ENCODE data around the gene ZNF581. TPM values are rescaled to one million over a fixed set of nuclear protein-coding genes. Genes with fewer than 3 reads are reported as not detected.

ZNF581 gene
- polyA plus RNA-seq, 1 of the 3 experiments (the other 2 are of a cell fraction), result 24.7 TPM

DNA sequence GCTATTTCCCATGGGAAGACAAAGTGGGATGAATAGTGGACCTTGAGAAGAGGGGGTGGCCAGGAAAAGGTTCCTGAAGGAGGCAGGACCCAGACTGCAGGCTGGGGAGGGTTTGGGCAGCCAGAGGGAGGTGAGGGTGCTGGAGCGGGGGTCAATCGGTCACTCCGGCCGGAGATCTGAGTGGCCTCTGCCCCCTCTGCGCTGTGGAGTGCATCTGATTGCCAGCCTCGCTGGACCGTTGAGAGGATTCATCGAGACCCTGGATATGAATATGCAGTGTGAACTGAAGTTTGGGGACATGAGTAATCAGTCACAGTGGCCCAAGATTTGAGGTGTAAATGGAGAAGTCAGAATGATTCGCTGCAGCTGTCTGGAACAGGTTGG lies 8.1 kb upstream of the ZNF581 start:
- Histone ChIP-seq H3K27me3 (ENCODE audit: insufficient read depth) (no peaks in the 10 kb centered on the region), H3F3A (replicated peaks; ENCODE audit: insufficient read depth) (peaks cover 29% of the 10 kb centered on the region), H3K79me2 (ENCODE audit: insufficient read depth) (peaks cover 54% of the 10 kb centered on the region), H3K4me2 (peak overlapping the region; percentile 97), H3K9me2 (no peaks in the 10 kb centered on the region), H2AFZ (ENCODE audit: low read depth) (no peak overlapping the region), H4K20me1 (ENCODE audit: insufficient read depth) (no peaks in the 10 kb centered on the region), H3K4me3 (ENCODE audit: low read depth in 2 of 2, low read length in 1 of 2) (peak overlapping the region; percentile 74 to 86), H3K27ac (ENCODE audit: low read depth in 2 of 2, low read length in 1 of 2) (peak overlapping the region; percentile 72 to 83), H3K36me3 (replicated peaks in 1 of 2; ENCODE audit: control insufficient read depth in 1 of 2, insufficient read depth in 2 of 2, low read length in 1 of 2) (peaks cover 0 to 6% of the 10 kb centered on the region in 2 experiments), H3K9me3 (no peaks in the 10 kb centered on the region), H3K9ac (peak overlapping the region; percentile 99), H3K4me1 (ENCODE audit: control insufficient read depth in 1 of 2, insufficient read depth in 2 of 2, low read depth in 1 of 2, low read length in 1 of 2) (peaks cover 5 to 25% of the 10 kb centered on the region in 2 experiments; a peak in 1 of 4 replicates)
- ChIA-PET POLR2A (no interaction called here), CTCF (interaction anchor here (1.0 to 5.0 kb wide), 6 partner anchors 11 to 168 kb away, joined by 3 to 28 read pairs (median 6); partner anchors contain the start of gene ZNF784)
- WGBS (ENCODE audit: low lambda C conversion rate), result 8% methylated on average over 8 of the region's 9 CpGs
- no peak for DNase-seq
- no peak for TF ChIP-seq MXI1 (IDR thresholded peaks at IDR 0.05; ENCODE audit: low read depth, low read length)
- TF ChIP-seq RXRA (IDR thresholded peaks at IDR 0.05; ENCODE audit: borderline replicate concordance, low read depth), result no peak
- no peak for TF ChIP-seq FOXM1 (IDR thresholded peaks at IDR 0.05; ENCODE audit: low read depth)
- no peak for TF ChIP-seq YY1 (IDR thresholded peaks at IDR 0.05; ENCODE audit: low read depth)
- TF ChIP-seq TAF1 (IDR thresholded peaks at IDR 0.05; ENCODE audit: borderline replicate concordance, low read depth, low read length), result no peak
- TF ChIP-seq PBX3 (IDR thresholded peaks at IDR 0.05), result no peak
- no peak for TF ChIP-seq CTCF (IDR thresholded peaks at IDR 0.05)
- TF ChIP-seq TCF12 (IDR thresholded peaks at IDR 0.05), result no peak
- no peak for TF ChIP-seq REST (IDR thresholded peaks at IDR 0.05; ENCODE audit: low read depth, low read length)
- no peak for TF ChIP-seq NRF1 (IDR thresholded peaks at IDR 0.05; ENCODE audit: low read depth, low read length)
- TF ChIP-seq, protein P1, sequence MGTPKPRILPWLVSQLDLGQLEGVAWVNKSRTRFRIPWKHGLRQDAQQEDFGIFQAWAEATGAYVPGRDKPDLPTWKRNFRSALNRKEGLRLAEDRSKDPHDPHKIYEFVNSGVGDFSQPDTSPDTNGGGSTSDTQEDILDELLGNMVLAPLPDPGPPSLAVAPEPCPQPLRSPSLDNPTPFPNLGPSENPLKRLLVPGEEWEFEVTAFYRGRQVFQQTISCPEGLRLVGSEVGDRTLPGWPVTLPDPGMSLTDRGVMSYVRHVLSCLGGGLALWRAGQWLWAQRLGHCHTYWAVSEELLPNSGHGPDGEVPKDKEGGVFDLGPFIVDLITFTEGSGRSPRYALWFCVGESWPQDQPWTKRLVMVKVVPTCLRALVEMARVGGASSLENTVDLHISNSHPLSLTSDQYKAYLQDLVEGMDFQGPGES (IDR thresholded peaks at IDR 0.05; ENCODE audit: low read depth, low read length), result no peak
- no peak for TF ChIP-seq MEF2A (IDR thresholded peaks at IDR 0.05; ENCODE audit: borderline replicate concordance, low read depth)
- TF ChIP-seq GABPA (IDR thresholded peaks at IDR 0.05; ENCODE audit: low read depth), result no peak
- no peak for TF ChIP-seq SIN3A (IDR thresholded peaks at IDR 0.05; ENCODE audit: borderline replicate concordance, low read depth, low read length)
- TF ChIP-seq ELF1 (IDR thresholded peaks at IDR 0.05), result no peak
- no peak for TF ChIP-seq EP300 (IDR thresholded peaks at IDR 0.05; ENCODE audit: borderline replicate concordance in 1 of 2, low read depth in 1 of 2, low read length in 1 of 2)
- TF ChIP-seq, protein P2, sequence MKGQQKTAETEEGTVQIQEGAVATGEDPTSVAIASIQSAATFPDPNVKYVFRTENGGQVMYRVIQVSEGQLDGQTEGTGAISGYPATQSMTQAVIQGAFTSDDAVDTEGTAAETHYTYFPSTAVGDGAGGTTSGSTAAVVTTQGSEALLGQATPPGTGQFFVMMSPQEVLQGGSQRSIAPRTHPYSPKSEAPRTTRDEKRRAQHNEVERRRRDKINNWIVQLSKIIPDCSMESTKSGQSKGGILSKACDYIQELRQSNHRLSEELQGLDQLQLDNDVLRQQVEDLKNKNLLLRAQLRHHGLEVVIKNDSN (IDR thresholded peaks at IDR 0.05; ENCODE audit: borderline replicate concordance, low read depth), result no peak

All from SK-N-SH (cell line).